ENCODE results near the gene LRFN4. TPM values are rescaled to one million over a fixed set of nuclear protein-coding genes. Genes with fewer than 3 reads are reported as not detected.
A peak's percentile ranks its signal among the peaks of the same experiment; 100 is the strongest.
"Not testable (repeated sequence)": the region's sequence is repeated elsewhere in the genome, so short reads cannot be mapped to it uniquely, and the experiment has no call there.

LRFN4 gene
- total and polyA plus RNA-seq, 5 donors from 2014 or later, result 0.87 to 8.0 (median 1.4) TPM

DNA sequence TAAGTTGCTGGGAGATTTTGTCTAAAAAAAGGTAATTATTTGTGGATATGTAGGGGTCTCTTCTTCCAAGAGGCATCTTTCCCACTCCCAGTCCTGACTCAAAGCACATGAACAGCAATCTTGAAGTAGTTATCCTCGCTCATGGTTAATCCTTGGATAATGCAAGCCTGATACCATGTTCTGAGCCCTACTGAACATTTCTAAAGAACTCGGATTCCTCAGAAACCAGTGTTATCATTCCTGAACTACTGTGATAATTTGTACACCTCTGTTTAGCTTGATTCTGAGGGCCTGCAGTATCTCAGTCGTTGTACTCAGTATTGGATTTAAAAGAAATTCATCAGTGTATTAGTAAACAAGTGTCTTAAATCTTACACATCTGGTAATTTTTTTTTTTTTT is 36.0 kb upstream of the LRFN4 start:
- H3K9me3 Mint-ChIP-seq, result no peaks in the 10 kb centered on the region
- no peaks in the 10 kb centered on the region for H3K27me3 Mint-ChIP-seq
- ATAC-seq (ENCODE audit: low read depth in 2 of 2) (no peak), DNase-seq (no peak)
- no peak overlapping the region for H3K4me3 ChIP-seq (ENCODE audit: low read depth, low read length)
- H3K36me3 Mint-ChIP-seq, result peaks cover 4% of the 10 kb centered on the region
- H3K4me1 Mint-ChIP-seq, result no peaks in the 10 kb centered on the region
- H3K36me3 ChIP-seq (ENCODE audit: control insufficient read depth, insufficient read depth, low read length), result no peaks in the 10 kb centered on the region
- no peak overlapping the region for H3K27ac Mint-ChIP-seq
- no peaks in the 10 kb centered on the region for H3K27me3 ChIP-seq (ENCODE audit: control insufficient read depth, insufficient read depth, low read length)
- H3K27ac ChIP-seq (ENCODE audit: insufficient read depth, low read length, poor library complexity, severe bottlenecking), result no peak overlapping the region
- H3K9me3 ChIP-seq (ENCODE audit: control insufficient read depth in 2 of 2, low read length in 2 of 2), result no peaks in the 10 kb centered on the region
- no peak overlapping the region for H3K4me3 Mint-ChIP-seq
- no peaks in the 10 kb centered on the region for H3K4me1 ChIP-seq (ENCODE audit: control insufficient read depth, insufficient read depth, low read length, poor library complexity, severe bottlenecking)

DNA sequence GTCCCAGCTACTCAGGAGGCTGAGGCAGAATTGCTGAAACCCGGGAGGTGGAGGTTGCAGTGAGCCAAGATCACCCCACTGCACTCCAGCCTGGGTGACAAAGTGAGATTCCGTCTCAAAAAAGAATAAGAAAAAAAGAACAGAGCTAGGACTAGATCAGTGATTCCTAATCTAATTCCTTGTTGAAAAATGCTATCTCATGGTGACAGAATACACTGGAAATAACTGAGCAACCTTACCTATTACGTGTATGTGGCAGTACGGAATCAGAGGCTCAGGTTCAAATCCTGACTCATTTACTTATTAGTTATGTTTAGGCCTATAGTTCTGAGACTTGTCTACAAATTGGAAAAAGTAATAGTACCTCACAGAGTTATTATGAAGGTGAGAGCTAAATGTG is 33.2 kb upstream of the LRFN4 start:
- Mint-ChIP-seq H3K36me3 (peaks cover 8% of the 10 kb centered on the region), H3K4me1 (peaks cover 0 to 8% (median 3%) of the 10 kb centered on the region in 4 donors), H3K4me3 (peak overlapping the region in 1 of 4 donors; percentile 47), H3K27me3 (peaks cover 4% of the 10 kb centered on the region), H3K27ac (no peak overlapping the region), H3K9me3 (no peaks in the 10 kb centered on the region)
- DNase-seq (no peak), ATAC-seq (ENCODE audit: low read depth in 2 of 2) (no peak)
- no peaks in the 10 kb centered on the region for H3K27me3 ChIP-seq (ENCODE audit: control insufficient read depth, insufficient read depth, low read length)
- H3K9me3 ChIP-seq (ENCODE audit: control insufficient read depth in 2 of 2, low read length in 2 of 2), result no peaks in the 10 kb centered on the region
- no peaks in the 10 kb centered on the region for H3K4me1 ChIP-seq (ENCODE audit: control insufficient read depth, insufficient read depth, low read length, poor library complexity, severe bottlenecking)
- no peak overlapping the region for H3K27ac ChIP-seq (ENCODE audit: insufficient read depth, low read length, poor library complexity, severe bottlenecking)
- no peak overlapping the region for H3K4me3 ChIP-seq (ENCODE audit: low read depth, low read length)
- H3K36me3 ChIP-seq (ENCODE audit: control insufficient read depth, insufficient read depth, low read length), result peaks cover 7% of the 10 kb centered on the region

- not testable (repeated sequence) for H3K4me1 ChIP-seq (ENCODE audit: control insufficient read depth, insufficient read depth, low read length, poor library complexity, severe bottlenecking); H3K36me3 Mint-ChIP-seq; H3K4me3 Mint-ChIP-seq; H3K27ac Mint-ChIP-seq; H3K27me3 ChIP-seq (ENCODE audit: control insufficient read depth, insufficient read depth, low read length); H3K4me3 ChIP-seq (ENCODE audit: low read depth, low read length); H3K27me3 Mint-ChIP-seq; H3K9me3 Mint-ChIP-seq; H3K27ac ChIP-seq (ENCODE audit: insufficient read depth, low read length, poor library complexity, severe bottlenecking); H3K4me1 Mint-ChIP-seq; H3K9me3 ChIP-seq (ENCODE audit: control insufficient read depth in 2 of 2, low read length in 2 of 2); H3K36me3 ChIP-seq (ENCODE audit: control insufficient read depth, insufficient read depth, low read length); DNase-seq; ATAC-seq (ENCODE audit: low read depth in 2 of 2)
These were observed 32.3 kb upstream of the LRFN4 start for GRCh38 chr11:66824573-66824972.

DNA sequence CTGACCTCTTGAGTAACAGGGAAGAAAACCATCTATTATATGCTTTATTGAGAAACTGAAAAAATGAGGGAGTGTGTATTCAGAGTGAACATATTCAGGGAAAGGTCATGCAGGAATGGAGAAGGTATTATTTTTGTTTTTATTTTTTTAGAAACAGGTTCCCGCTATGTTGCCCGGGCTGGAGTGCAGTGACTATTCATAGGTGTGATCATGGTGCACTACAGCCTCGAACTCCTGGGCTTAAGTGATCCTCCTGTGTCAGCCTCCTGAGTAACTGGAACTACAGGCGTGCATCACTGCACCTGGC is 22.4 kb upstream of the LRFN4 start:
- no peaks in the 10 kb centered on the region for H3K36me3 Mint-ChIP-seq
- peak overlapping the region in 1 of 4 donors; percentile 43 for H3K4me3 Mint-ChIP-seq
- Histone ChIP-seq H3K4me3 (ENCODE audit: low read depth, low read length) (no peak overlapping the region), H3K27me3 (ENCODE audit: control insufficient read depth, insufficient read depth, low read length) (no peaks in the 10 kb centered on the region), H3K36me3 (ENCODE audit: control insufficient read depth, insufficient read depth, low read length) (peaks cover 11% of the 10 kb centered on the region), H3K4me1 (ENCODE audit: control insufficient read depth, insufficient read depth, low read length, poor library complexity, severe bottlenecking) (peaks cover 3% of the 10 kb centered on the region), H3K9me3 (ENCODE audit: control insufficient read depth in 2 of 2, low read length in 2 of 2) (no peaks in the 10 kb centered on the region), H3K27ac (ENCODE audit: insufficient read depth, low read length, poor library complexity, severe bottlenecking) (no peak overlapping the region)
- no peak for DNase-seq
- peak overlapping the region in 2 of 3 donors; percentile 8 to 12 for H3K27ac Mint-ChIP-seq
- ATAC-seq (ENCODE audit: low read depth in 2 of 2), result no peak
- no peaks in the 10 kb centered on the region for H3K27me3 Mint-ChIP-seq
- no peaks in the 10 kb centered on the region for H3K9me3 Mint-ChIP-seq
- peaks cover 8 to 20% (median 19%) of the 10 kb centered on the region in 4 donors for H3K4me1 Mint-ChIP-seq

DNA sequence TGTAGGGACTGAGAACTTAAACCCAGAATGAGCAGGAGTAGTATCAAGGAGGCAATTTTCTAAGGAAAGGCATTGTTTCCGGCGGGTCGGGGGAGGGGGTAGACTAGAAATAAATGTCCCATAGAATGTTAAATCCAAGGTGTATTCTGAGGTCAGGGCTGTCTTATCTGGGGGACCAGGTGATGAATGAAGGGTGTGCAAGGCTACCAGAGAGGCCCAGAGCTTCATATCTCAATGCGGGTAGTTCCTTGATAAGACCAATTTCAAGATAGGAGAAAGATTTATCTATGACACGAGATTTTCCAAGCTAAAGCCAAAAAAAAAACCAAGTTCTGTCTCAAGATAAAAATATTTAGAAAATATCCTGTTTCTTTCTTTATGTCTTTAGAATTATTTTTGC is 21.9 kb upstream of the LRFN4 start:
- DNase-seq (no peak), ATAC-seq (ENCODE audit: low read depth in 2 of 2) (no peak)
- Histone ChIP-seq H3K9me3 (ENCODE audit: control insufficient read depth in 2 of 2, low read length in 2 of 2) (no peaks in the 10 kb centered on the region), H3K27me3 (ENCODE audit: control insufficient read depth, insufficient read depth, low read length) (no peaks in the 10 kb centered on the region), H3K4me1 (ENCODE audit: control insufficient read depth, insufficient read depth, low read length, poor library complexity, severe bottlenecking) (peaks cover 8% of the 10 kb centered on the region), H3K27ac (ENCODE audit: insufficient read depth, low read length, poor library complexity, severe bottlenecking) (no peak overlapping the region), H3K4me3 (ENCODE audit: low read depth, low read length) (no peak overlapping the region), H3K36me3 (ENCODE audit: control insufficient read depth, insufficient read depth, low read length) (peaks cover 14% of the 10 kb centered on the region)
- Mint-ChIP-seq H3K27me3 (no peaks in the 10 kb centered on the region), H3K36me3 (no peaks in the 10 kb centered on the region), H3K4me1 (peaks cover 9 to 24% (median 21%) of the 10 kb centered on the region in 4 donors), H3K9me3 (no peaks in the 10 kb centered on the region), H3K4me3 (no peak overlapping the region), H3K27ac (no peak overlapping the region)

- Mint-ChIP-seq H3K4me3 (no peak overlapping the region), H3K27me3 (no peaks in the 10 kb centered on the region), H3K4me1 (peaks cover 15 to 34% (median 22%) of the 10 kb centered on the region in 4 donors), H3K36me3 (peaks cover 7% of the 10 kb centered on the region), H3K9me3 (no peaks in the 10 kb centered on the region), H3K27ac (no peak overlapping the region)
- Histone ChIP-seq H3K4me3 (ENCODE audit: low read depth, low read length) (no peak overlapping the region), H3K27me3 (ENCODE audit: control insufficient read depth, insufficient read depth, low read length) (no peaks in the 10 kb centered on the region), H3K36me3 (ENCODE audit: control insufficient read depth, insufficient read depth, low read length) (peaks cover 17% of the 10 kb centered on the region), H3K27ac (ENCODE audit: insufficient read depth, low read length, poor library complexity, severe bottlenecking) (no peak overlapping the region), H3K4me1 (ENCODE audit: control insufficient read depth, insufficient read depth, low read length, poor library complexity, severe bottlenecking) (peaks cover 17% of the 10 kb centered on the region), H3K9me3 (ENCODE audit: control insufficient read depth in 2 of 2, low read length in 2 of 2) (no peaks in the 10 kb centered on the region)
- no peak for DNase-seq
- ATAC-seq (ENCODE audit: low read depth in 2 of 2), result no peak
These were observed 21.0 kb upstream of the LRFN4 start for GRCh38 chr11:66835768-66836405.

DNA sequence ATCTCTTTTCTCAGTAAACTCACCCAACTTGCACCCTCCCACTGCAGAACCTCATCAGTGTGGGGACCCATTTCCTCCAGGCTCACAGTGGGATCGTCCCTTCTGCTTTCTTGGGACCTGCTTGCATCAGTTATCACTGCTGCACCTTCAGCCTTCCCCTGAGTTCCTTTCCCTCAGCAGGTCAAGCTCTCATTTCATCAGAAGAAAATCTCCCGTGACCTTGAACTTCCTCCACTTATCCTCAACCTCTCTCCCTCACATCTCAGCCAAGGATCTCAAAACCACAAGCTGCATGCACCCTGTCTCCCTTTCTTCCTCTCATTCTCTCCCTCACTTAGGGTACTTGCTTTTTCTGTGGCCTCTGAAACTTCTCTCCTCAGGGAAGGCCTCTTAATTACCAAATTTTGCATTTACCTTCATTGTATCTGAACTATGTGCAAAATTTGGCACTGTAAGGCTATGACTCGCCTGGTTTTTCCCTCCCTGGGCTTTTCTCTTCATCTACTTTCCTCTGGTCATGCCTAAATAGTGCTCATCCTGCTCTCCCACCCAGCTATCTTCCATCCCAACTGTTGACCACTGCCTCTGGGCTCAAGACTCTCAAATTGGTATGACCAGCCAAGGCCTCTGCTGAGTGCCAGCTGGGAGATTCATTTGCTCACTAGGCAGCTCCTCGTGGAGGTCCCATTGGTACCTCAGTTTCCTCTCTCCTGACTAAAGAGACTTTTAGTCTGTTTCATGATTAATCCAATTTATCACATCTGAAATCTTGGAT is 16.4 kb upstream of the LRFN4 start:
- Histone ChIP-seq H3K4me1 (ENCODE audit: control insufficient read depth, insufficient read depth, low read length, poor library complexity, severe bottlenecking) (peaks cover 48% of the 10 kb centered on the region), H3K27ac (ENCODE audit: insufficient read depth, low read length, poor library complexity, severe bottlenecking) (peak overlapping the region; percentile 98), H3K27me3 (ENCODE audit: control insufficient read depth, insufficient read depth, low read length) (no peaks in the 10 kb centered on the region), H3K36me3 (ENCODE audit: control insufficient read depth, insufficient read depth, low read length) (peaks cover 25% of the 10 kb centered on the region), H3K9me3 (ENCODE audit: control insufficient read depth in 2 of 2, low read length in 2 of 2) (no peaks in the 10 kb centered on the region), H3K4me3 (ENCODE audit: low read depth, low read length) (peak overlapping the region; percentile 6)
- Mint-ChIP-seq H3K27ac (peak overlapping the region; percentile 74 to 97 (median 76)), H3K4me1 (peaks cover 13 to 68% (median 39%) of the 10 kb centered on the region in 4 donors), H3K27me3 (no peaks in the 10 kb centered on the region), H3K9me3 (no peaks in the 10 kb centered on the region), H3K36me3 (peaks cover 7% of the 10 kb centered on the region), H3K4me3 (peak overlapping the region; percentile 44 to 92 (median 56))
- DNase-seq (no peak), ATAC-seq (ENCODE audit: low read depth in 2 of 2) (no peak)

GRCh38 chr11:66841861-66842260 is 15.0 kb upstream of the LRFN4 start:
- peaks cover 48% of the 10 kb centered on the region for H3K4me1 ChIP-seq (ENCODE audit: control insufficient read depth, insufficient read depth, low read length, poor library complexity, severe bottlenecking)

More at GRCh38 chr11:66841861-66842260, 15.0 kb upstream of the LRFN4 start:
- Mint-ChIP-seq H3K27ac (peak overlapping the region; percentile 71 to 97 (median 97)), H3K4me1 (peaks cover 11 to 64% (median 39%) of the 10 kb centered on the region in 4 donors), H3K4me3 (peak overlapping the region; percentile 92 to 99 (median 93)), H3K27me3 (no peaks in the 10 kb centered on the region), H3K9me3 (no peaks in the 10 kb centered on the region), H3K36me3 (peaks cover 7% of the 10 kb centered on the region)
- DNase-seq (no peak), ATAC-seq (ENCODE audit: low read depth in 2 of 2) (no peak)
- H3K9me3 ChIP-seq (ENCODE audit: control insufficient read depth in 2 of 2, low read length in 2 of 2), result no peaks in the 10 kb centered on the region
- H3K27me3 ChIP-seq (ENCODE audit: control insufficient read depth, insufficient read depth, low read length), result no peaks in the 10 kb centered on the region
- peak overlapping the region; percentile 87 for H3K4me3 ChIP-seq (ENCODE audit: low read depth, low read length)
- H3K27ac ChIP-seq (ENCODE audit: insufficient read depth, low read length, poor library complexity, severe bottlenecking), result peak overlapping the region; percentile 98
- H3K36me3 ChIP-seq (ENCODE audit: control insufficient read depth, insufficient read depth, low read length), result peaks cover 32% of the 10 kb centered on the region

Measured in CD4-positive, CD25-positive, alpha-beta regulatory T cell (primary cell).